T-helper 1 cell (primary cell): Measurements from ENCODE around the gene BORCS6.
"Not testable (repeated sequence)": the region's sequence is repeated elsewhere in the genome, so short reads cannot be mapped to it uniquely, and the experiment has no call there.

Source experiments
- DNase-seq, 5 donors: peaks; one replicate each; pipeline ENCODE4 v3.0.0-alpha.2; 2012 to 2020
- total RNA-seq, 4 donors: gene quantifications; one replicate each; lab custom pipeline; 2026; lab: John Stamatoyannopoulos, UW

BORCS6 gene
- total RNA-seq: 11.9 to 22.5 (median 21.2) reads per million in 4 donors

DNA sequence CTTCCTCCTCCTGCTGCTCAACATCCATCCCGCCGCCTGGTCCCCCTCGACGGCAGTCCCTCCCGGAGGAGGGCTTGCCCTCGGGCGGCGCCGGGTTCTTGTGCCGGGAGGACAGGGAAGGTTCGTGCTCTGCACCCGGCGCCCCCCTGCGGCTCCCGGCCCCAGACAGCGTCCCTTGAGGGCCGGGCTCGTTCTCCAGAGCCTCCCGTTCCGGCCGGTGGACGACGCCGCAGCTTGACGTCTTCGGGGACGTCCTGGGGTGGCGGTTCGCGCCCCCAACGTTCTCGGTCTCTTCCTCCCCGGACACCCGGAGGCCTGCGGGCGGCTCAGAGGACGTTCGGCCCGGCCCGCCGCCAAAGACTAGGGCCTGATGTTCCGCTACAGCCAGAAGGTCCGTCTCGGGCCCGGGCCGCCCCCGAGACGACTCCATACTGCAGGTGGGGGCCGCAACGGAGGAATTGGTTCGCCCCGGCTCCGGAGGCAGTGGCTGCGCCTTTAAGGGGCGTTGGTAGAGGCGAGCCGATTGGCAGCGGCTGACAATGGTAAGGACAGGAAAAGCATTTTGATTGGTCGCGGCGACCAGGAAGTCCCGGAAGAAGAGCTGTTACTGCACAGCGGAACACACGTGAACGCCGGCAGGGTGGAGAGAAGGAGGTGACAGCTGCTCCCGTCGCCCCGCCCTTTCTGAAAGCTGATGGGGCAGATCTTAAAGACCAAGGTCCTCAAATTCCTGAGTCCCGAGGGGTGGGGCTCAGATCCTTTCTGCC lies at the start of gene BORCS6:
TSS of gene BORCS6 (minus strand) at position 470 of the 767 bp plus-strand sequence. CDS start at position 430, 40 bp downstream.
- DNase-seq: peak; percentile 91 to 98 (median 94)

- no peak for DNase-seq
Measured at GRCh38 chr17:8237886-8238285, 47.9 kb upstream of the BORCS6 start.

- no peak for DNase-seq
Measured at GRCh38 chr17:8237175-8237574, 47.2 kb upstream of the BORCS6 start.

DNA sequence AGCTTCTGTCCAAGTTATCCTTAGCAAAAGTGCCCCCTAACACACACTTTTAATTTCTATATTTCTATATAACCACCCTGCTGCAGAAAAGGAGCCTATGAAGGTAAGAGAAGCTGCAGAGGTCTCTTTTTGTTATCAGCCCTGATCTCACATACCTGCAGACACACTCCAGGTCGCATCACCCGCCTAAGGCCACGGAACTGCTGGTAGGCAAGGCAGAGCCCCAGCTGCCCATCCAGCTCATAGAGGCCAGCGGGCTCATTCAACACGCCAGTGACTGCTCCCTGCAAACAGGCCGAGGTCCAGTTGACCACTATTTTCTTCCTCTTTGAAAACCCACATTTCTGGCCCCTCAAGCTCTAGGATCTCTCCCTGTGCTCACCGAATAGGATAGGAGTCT lies 45.7 kb upstream of the BORCS6 start:
- no peak for DNase-seq

DNA sequence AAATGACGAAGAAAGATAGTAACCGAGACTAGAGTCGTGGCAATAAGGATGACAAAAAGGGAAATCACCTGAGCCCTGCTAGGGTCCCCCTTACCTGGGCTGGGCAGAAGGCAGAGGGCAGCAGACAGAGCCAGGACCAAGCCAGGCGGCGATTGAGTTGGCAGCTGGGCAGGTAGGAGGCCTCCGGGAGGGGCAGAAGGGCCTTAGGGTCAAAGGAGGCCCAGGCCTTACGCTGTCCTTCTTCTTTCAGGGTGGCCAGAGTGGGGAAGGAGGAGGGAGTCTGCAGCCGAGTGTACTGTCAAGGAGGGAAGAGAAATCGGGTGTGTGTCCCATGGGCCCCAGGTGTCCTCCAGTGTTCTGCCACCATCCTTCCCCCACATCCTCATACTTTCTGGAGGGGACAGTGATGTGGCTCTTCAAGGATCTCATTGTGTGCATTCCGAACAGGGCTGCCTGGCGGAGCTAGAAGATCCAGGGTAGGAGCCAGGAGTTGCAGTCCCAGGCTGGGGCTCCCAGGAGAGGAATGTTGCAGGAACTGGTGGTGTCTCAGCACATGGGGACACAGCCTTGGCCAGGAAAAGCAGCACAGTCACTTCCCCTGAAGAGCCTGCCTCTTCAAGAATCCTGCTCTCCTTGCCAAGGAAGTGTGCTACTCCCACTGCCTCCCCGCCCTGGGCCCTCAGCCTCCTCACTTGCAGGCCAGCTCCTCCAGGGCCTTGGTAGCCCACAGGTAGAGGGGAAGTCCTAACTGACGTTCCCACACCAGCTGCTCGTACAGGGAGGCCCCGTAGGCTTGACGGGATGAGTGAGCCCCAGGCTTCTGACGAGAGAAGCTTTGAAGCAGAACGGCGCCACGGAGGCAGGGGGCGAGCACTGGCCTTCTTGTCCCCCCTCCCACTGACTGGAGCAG lies 44.6 kb upstream of the BORCS6 start:
- DNase-seq: no peak

GRCh38 chr17:8231701-8232100 lies 41.7 kb upstream of the BORCS6 start:
- no peak for DNase-seq

DNA sequence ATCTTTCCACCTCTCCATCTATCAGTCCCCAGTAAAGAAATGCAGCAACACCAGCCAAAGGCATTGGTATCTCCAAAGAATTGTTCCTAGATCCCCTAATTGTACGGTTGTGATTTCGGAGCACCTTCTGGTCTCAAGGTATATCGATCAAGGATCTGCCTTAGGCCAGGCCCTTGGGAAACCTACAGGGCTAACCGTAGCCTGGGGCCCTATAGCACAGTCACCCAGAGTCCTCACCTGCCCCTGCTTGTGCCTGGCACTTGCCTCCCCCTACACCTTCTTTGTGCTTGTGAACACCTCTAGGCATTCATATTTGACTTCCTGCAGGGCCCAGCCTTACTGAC lies 37.2 kb upstream of the BORCS6 start:
- no peak for DNase-seq

DNA sequence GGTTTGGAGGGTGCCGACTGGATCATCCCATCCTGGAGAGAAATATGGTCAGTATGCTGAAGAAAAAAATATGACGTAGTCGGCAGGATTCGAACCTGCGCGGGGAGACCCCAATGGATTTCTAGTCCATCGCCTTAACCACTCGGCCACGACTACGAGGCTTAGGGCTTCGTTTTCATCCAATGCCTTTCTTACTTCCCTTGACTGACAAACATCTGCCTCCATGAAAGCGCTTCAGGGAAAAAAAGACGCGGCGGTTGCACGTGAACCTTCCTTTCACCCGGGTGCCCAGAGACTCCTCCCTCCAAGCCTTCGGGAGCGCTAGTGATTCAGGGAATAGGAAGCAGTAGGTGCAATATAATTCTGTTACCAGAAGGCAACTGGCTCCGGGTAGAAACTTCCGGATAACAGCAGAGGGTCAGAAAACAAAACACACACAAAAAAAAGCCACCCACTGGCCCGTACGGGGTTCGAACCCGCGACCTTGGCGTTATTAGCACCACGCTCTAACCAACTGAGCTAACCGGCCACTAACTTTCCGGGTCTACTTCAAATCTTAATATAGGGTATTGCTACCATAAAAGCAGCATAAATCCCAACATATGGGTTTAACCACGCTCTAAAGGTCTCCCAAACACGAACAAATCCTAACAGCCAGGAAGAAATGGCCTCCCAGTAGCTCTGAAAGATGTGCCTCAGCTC lies 36.7 kb upstream of the BORCS6 start:
- DNase-seq: peak in 1 of 5 donors; percentile 58

GRCh38 chr17:8225813-8226535 lies 36.0 kb upstream of the BORCS6 start:
- DNase-seq: peak in 4 of 5 donors; percentile 33 to 83 (median 59)

- no peak for DNase-seq
Measured at GRCh38 chr17:8224891-8225812, 35.2 kb upstream of the BORCS6 start.

DNA sequence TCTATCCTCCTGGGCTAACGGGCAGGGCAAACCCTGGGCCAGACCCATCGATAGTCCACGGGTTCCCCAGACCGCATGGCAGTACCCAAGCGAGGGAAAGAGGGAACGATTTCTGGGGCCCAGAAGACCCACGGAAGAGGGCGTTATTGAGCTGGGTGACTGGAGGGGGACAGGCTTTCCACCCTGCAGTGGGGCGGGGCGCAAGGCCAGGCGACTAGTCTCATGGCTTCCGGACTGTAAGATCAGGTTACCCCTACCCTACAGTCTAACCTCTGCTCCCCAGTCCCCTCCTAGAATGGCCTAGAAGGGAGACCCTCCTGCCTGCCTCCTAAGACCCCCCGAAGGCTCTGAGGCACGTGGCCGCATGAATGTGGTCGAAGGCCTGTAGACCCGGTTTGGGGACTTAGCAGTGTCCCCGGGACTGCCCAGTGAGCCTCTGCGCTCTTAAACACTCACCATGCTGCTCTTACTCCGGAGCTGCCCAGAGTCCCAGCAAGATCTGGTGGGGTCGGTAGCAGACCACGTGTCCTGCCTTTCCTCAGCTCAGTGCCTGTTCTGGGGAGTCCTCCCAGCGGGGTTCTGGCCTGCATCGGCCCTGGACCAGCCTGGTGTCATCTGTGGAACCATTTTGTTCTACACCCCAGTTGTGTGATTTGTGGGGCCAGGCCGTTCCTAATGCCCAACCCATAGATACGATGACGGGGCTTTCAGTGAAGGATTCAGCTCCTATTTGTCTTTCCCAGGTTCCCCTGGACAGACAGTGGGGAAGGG lies 33.6 kb upstream of the BORCS6 start:
- DNase-seq: peak in 3 of 5 donors; percentile 35 to 60 (median 44)

- DNase-seq: peak; percentile 72 to 92 (median 83)
Measured at GRCh38 chr17:8222630-8223355, 32.8 kb upstream of the BORCS6 start.

- DNase-seq: peak in 1 of 5 donors; percentile 93
Measured at GRCh38 chr17:8222380-8222629, 32.3 kb upstream of the BORCS6 start.

DNA sequence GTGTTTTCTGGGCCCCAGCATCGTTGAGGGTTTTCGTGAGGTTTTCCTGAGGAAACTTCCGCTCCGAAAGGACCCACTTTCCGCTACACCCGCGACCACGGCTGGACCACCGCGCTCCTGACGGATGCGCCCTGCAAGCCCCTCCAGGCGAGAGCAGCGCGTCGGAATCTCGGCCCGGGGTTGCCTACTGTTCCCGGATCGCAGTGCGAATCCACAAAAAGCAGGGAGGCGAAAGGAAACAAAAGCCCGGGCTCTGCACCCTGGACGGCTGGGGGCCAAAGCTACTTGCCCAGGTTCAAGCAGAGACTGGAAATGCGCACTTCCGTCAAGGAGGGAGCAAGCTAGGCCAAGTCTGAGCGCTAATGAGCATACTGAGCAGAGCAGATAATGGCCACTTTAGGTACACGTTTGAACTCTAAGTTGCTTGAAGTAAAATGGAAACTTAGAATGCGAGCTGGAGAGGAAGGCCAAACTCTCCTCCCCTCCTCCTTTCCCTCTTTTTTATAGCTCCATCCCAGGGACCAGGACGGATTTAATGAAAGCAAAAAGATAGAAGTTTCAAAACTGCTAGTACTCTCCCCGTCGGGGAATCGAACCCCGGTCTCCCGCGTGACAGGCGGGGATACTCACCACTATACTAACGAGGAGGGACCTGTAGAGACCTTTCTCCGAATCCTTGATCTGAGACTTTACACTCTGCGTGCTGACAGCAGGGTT lies 31.8 kb upstream of the BORCS6 start:
- peak; percentile 62 to 92 (median 78) for DNase-seq

DNA sequence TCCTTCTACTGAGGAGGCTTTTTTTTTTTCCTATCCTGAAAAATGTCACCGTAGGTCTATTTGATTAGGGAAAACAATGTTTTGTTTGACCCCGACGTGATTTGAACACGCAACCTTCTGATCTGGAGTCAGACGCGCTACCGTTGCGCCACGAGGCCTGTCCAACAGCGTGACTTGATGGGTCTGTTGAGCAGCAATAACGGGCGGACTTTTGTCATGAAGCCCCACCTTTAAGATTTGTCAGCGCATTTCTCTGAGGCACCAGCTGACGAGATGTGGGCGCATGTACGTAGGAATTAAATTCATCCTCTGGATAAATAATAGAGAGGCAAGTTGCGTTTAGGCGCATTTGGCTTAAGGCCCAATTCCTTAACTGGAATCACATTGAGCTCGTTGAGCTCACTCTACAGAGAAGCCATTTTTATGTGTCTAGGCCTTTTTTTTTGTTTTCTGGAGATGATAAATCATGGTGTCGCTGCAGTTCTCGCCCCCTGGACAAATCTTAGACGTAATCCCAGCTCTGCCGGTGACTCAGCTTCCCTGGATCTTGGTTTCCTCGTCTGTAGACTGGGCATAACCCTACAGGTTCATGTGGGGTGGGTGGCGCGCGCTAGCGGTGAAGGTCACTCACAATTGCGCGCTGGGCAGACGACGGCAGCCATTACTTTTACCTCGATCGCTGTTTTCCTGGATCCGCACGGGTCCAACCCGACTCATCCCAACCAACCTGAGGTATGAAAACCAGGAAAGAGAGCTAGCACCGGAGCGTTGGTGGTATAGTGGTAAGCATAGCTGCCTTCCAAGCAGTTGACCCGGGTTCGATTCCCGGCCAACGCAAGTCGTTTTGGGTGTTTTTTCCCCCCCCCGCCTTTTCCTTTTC lies 31.0 kb upstream of the BORCS6 start:
- DNase-seq: peak; percentile 55 to 86 (median 71)

DNA sequence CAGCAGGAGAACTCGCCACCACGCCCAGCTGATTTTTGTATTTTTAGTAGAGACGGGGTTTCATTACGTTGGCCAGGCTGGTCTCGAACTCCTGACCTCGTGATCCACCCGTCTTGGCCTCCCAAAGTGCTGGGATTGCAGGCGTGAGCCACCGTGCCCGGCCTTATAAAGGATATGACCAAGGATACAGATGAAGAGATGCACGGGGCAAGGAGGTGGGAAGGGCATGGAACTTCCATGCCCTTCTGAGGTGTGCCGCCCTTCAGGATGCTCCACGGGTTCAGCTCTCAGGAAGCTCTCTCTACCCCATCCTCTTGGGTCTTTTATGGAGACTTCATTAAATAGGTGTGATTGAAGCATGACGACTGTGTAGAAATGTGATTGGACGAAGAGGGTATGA lies 24.0 kb upstream of the BORCS6 start:
- not testable (repeated sequence) for DNase-seq

DNA sequence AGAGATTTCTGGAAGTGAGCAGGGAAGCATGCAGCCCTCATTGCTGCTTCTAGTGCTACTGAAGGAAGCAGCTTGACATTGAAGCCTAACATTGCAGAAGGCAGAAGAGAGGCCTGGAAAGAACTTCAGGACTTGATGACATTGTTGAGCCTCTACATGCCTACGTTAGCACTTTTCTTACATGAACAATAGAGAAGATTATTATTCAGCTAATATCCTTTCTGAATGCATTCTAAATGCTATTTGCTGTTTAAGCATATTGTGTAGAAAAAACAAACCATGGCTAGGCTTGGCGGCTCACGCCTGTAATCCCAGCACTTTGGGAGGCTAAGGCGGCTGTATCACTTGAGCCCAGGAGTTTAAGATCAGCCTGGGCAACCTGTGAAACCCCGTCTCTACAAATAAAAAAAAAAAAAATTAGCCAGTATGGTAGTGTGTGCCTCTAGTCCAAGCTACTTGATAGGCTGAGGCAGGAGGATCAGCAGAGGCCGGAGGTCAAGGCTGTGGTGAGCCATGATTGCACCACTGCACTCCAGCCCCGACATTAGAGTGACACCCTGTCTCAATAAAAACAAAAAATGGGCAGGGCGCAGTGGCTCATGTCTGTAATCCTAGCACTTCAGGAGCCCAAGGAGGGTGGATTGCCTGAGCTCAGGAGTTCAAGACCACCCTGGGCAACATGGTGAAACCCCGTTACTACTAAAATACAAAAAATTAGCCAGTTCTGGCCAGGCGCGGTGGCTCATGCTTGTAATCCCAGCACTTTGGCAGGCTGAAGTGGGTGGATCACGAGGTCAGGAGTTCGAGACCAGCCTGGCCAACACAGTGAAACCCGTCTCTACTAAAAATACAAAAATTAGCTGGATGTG lies 22.6 kb upstream of the BORCS6 start:
- no peak for DNase-seq
